Activated T-cell treated with anti-CD3 and anti-CD28 coated beads, Interleukin-2, amount 50 U/mL, for 72 hours (primary cell): Measurements from ENCODE around the gene CYP4A22. TPM values are rescaled to one million over a fixed set of nuclear protein-coding genes. Genes with fewer than 3 reads are reported as not detected.

Experiments
- ATAC-seq, 2 donors: fragments of 150-1000 bp; cut with Tn5 transposase; replicated peaks in 1 of 2; 2 replicates each; pipeline ENCODE4 v1.10.0; 2021; ENCODE audit warnings: moderate library complexity in 2 of 2, mild to moderate bottlenecking in 1 of 2
- DNase-seq, 2 donors: peaks; one replicate each; pipeline ENCODE4 v3.0.0; 2021 to 2022; ENCODE audit warnings: mixed read lengths in 1 of 2
- H3K27ac Mint-ChIP-seq: one replicate; pipeline ENCODE4 v1.8.0; 2022; ENCODE audit warnings: mild to moderate bottlenecking, moderate library complexity, mixed read lengths
- H3K27me3 Mint-ChIP-seq: one replicate; pipeline ENCODE4 v1.8.0; 2022; ENCODE audit warnings: low read depth, mixed read lengths
- H3K36me3 Mint-ChIP-seq, 2 donors: one replicate each; pipeline ENCODE4 v1.8.0; 2022; ENCODE audit warnings: mixed read lengths in 2 of 2, mild to moderate bottlenecking in 1 of 2; ENCODE audit not compliant: insufficient read depth in 2 of 2
- H3K4me1 Mint-ChIP-seq: one replicate; pipeline ENCODE4 v1.8.0; 2022; ENCODE audit warnings: low read depth, mixed read lengths
- H3K4me3 Mint-ChIP-seq, 2 donors: one replicate each; pipeline ENCODE4 v1.8.0; 2022; ENCODE audit warnings: mild to moderate bottlenecking in 2 of 2, mixed read lengths in 2 of 2, moderate library complexity in 2 of 2
- H3K9me3 Mint-ChIP-seq, 2 donors: one replicate each; pipeline ENCODE4 v1.8.0; 2022; ENCODE audit warnings: mixed read lengths in 2 of 2
- total RNA-seq, 2 donors: library from RNA; stranded (reverse); gene quantifications; one replicate each; pipeline ENCODE4 v1.2.3, GENCODE V29; 2022

CYP4A22 gene
- total RNA-seq, 2 donors from 2014 or later, result not detected

DNA sequence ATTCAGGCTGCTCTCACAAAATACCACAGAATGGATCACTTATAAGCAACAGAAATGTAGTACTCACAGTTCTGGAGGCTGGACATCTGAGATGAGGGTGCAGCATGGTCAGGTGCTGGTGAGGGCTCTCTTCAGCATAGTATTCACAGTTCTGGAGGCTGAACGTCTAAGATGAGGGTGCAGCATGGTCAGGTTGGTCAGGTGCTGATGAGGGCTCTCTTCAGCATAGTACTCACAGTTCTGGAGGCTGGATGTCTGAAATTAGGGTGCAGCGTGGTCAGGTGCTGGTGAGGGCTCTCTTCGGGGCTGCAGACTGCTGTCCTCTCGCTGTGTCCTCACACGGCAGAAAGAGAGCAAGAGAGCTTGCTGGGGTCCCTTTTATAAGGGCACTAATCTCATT lies 35.5 kb downstream of the CYP4A22 start:
- Mint-ChIP-seq H3K9me3 (no peaks in the 10 kb centered on the region), H3K4me3 (no peak overlapping the region), H3K27ac (no peak overlapping the region), H3K27me3 (peaks cover 35% of the 10 kb centered on the region), H3K36me3 (no peaks in the 10 kb centered on the region), H3K4me1 (peaks cover 5% of the 10 kb centered on the region)
- DNase-seq (no peak), ATAC-seq (no peak)

DNA sequence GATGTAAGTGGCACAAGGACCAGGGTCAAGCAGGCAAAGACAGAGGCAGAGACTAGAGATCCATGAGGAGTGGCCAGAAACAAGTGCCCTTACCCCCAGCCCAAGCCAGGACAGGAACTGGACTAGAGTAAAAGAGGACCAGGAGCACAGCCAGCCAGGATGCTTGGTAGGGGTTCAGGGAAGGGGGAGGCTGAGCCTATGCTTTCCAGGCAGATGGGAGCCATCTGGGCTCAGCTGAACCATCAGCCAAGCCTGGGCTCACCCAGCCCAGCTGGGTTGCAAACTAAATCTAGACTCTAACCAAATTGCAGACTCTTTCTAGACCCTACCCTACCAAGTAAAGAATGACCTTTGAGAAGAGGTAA lies 37.4 kb downstream of the CYP4A22 start:
- Mint-ChIP-seq H3K4me3 (no peak overlapping the region), H3K36me3 (no peaks in the 10 kb centered on the region), H3K27me3 (peaks cover 41% of the 10 kb centered on the region), H3K4me1 (peaks cover 17% of the 10 kb centered on the region), H3K27ac (no peak overlapping the region), H3K9me3 (no peaks in the 10 kb centered on the region)
- DNase-seq, result no peak
- no peak for ATAC-seq

DNA sequence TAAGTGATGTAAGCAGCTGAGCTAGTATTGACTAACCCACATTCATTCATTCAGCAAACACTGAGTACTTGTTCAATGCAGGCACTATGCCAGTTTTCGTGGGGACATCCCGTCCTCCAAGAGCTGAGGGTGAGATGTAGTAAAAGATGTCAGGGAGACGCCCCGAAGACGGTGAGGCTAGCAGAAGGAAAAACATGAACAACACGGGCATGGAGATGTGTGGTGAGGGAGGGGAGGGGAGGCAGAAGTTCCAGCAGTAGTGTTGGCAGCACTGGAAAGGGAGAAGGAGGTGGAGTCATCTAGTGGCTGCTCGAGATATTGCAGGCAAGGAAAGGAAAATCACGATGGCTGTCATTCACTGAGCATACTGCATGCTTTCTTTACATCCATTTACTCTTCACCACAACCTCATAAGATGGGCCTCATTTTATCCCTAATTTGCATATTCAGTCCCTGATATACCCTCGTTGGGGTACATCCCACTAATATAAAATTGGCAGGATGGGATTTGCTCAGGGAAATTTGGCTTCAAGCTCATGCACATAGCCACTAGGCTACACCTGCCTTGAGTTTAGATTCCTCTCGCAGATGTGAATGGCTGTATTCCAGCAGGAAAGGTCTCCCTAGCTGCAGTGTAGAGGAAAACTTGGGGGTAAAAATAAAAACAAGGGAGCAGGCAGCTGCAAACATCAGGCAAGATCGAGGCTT lies 38.1 kb downstream of the CYP4A22 start:
- ATAC-seq, result peak in 1 of 2 donors; percentile 53
- Mint-ChIP-seq H3K27me3 (peaks cover 48% of the 10 kb centered on the region), H3K27ac (no peak overlapping the region), H3K4me1 (peaks cover 19% of the 10 kb centered on the region), H3K36me3 (no peaks in the 10 kb centered on the region), H3K4me3 (no peak overlapping the region), H3K9me3 (no peaks in the 10 kb centered on the region)
- peak; percentile 47 to 48 for DNase-seq

DNA sequence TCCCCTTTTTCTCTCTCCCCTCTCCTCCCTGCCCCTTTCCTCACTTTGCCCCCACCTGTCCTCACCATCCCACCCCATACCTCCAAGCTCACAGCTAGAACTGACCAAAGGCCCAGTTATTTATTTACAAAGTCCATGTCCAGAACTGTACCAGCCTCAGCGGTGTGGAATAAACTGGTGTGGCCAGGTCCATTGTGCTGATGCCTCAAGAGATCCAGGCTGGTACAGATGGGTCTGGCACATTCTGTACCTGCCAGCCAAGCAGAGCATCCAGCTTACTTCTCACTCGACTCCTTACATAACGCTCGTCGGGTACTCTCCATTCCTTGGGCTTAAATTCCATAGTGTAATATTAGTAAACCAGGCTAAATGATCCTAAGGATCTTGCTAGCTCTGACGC lies 40.8 kb downstream of the CYP4A22 start:
- H3K4me3 Mint-ChIP-seq, result no peak overlapping the region
- ATAC-seq (no peak), DNase-seq (no peak)
- peaks cover 63% of the 10 kb centered on the region for H3K27me3 Mint-ChIP-seq
- no peaks in the 10 kb centered on the region for H3K36me3 Mint-ChIP-seq
- H3K4me1 Mint-ChIP-seq, result peaks cover 19% of the 10 kb centered on the region
- H3K9me3 Mint-ChIP-seq, result no peaks in the 10 kb centered on the region
- no peak overlapping the region for H3K27ac Mint-ChIP-seq

DNA sequence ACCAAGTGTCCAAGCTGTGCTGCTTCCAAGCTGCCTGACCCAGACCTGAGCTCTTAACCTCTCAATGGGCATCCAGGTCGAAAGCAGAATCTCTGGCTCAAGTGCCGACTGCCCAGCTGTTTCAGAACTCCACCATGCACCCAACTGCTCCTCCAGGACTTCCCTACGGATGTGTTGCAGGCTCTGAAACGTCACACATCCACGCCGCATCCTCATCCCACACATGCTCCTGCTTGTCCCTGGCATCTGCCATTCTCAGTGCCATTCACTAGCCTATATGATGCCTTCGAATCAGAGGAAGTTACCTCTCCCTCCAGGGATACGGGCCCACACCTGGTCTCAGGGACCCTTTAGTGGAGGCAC lies 41.4 kb downstream of the CYP4A22 start:
- DNase-seq (no peak), ATAC-seq (no peak)
- no peaks in the 10 kb centered on the region for H3K36me3 Mint-ChIP-seq
- H3K4me1 Mint-ChIP-seq, result peaks cover 19% of the 10 kb centered on the region
- peak overlapping the region; percentile 84 for H3K27ac Mint-ChIP-seq
- no peaks in the 10 kb centered on the region for H3K9me3 Mint-ChIP-seq
- peaks cover 59% of the 10 kb centered on the region for H3K27me3 Mint-ChIP-seq
- peak overlapping the region; percentile 82 to 84 for H3K4me3 Mint-ChIP-seq

DNA sequence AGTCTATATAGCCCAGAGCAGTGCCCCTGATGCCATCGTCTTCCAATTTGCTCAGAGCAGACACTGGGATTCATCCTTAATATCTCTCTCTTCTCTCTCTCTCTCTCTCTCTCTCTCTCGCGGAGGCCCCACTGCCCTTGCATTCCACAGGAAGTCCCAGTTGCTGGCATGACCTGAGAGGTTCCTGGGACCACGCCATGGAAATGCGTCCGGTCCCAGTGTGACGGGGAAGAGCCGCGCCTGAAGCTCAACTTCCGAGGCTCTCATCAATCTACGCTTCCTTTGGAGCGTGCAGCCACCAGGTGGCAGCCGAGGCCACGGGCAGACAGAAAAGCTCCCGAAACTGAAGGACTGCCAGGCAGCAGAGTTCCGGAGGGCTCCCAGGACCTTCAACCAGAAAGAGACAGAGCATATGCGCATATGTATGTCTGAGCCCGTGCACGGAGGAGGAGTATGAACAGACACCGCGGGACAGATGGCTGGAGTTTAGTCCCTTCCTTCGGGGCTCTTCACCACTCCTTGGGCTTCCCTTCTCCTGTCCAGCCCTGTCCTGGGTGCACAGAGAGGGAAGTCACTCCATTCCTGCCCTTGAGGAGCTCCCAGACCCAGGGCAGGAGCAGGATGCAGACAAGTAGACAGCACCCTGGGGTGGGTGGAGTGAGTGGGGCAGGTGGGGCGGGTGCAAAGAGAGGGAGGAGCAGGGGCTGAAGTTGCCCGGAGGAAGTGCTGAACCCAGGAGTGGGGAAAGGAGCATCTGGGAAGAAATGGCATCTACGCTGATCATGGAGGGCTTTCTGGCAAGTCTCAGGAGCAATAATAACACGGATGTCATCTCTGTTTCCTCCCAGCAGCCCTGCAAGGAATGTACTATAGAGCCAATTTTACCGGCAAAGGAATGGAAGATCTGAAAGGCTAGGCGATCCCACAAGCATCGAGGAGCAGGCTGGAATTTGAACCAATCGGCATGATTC lies 42.1 kb downstream of the CYP4A22 start:
- Mint-ChIP-seq H3K4me1 (peaks cover 19% of the 10 kb centered on the region), H3K4me3 (peak overlapping the region; percentile 82 to 84), H3K27me3 (peaks cover 52% of the 10 kb centered on the region), H3K27ac (peak overlapping the region; percentile 84), H3K36me3 (no peaks in the 10 kb centered on the region), H3K9me3 (no peaks in the 10 kb centered on the region)
- DNase-seq (peak; percentile 82 to 84), ATAC-seq (peak; percentile 84 to 90)

DNA sequence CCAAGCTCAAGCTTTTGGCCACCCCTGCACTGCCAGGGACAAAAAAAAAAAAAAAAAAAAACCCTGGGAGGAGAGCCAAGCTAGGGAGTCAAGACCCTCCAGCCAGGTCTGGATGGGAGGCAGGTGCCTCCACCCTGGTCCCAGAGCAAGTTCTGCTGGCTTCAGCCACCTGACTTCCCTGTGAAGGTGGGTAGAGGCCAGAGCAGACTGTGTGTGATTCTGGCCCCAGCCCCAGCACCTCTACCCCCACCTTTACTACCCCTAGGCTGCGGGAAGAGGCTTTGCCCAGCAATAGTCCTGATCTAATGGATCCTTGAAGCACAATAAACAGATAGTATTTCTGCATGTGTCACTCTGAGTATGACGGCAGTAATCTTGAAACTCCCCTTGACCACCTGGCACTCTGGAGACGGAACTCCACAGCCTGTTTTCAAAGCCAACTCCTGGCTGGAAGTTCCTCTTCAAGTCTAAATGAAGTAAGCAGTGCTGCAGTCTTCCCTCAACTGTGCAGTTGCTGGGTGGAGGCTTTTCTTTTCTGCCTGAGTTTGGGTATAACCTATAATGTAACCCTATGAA lies 42.8 kb downstream of the CYP4A22 start:
- Mint-ChIP-seq H3K27ac (no peak overlapping the region), H3K4me3 (peak overlapping the region; percentile 11 to 82), H3K27me3 (peaks cover 47% of the 10 kb centered on the region), H3K9me3 (no peaks in the 10 kb centered on the region), H3K4me1 (peaks cover 18% of the 10 kb centered on the region), H3K36me3 (no peaks in the 10 kb centered on the region)
- DNase-seq (no peak), ATAC-seq (no peak)

DNA sequence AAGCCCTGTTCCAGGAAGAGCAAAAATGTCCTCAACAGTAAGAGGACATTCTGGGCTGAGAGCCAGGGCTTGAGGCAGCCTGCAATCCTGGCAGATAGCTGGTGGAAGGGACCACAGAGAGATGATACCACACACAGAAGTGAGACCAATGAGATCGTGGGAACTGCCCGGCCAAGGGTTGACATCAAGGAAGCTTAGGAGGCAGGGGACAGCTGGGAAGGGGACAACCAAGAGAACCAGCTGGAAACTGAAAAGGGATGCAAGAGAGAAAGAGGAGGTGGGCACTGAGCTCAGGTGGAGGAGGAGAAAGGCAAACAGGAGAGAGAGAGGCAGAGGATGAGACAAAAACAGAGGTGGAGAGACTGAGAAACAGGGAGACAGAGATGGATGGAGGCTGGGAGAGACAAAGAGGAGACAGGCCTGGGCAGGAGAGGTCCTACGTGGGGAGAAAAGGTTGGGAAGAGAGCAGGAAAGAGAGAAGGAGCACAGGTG lies 43.4 kb downstream of the CYP4A22 start:
- H3K27ac Mint-ChIP-seq, result no peak overlapping the region
- ATAC-seq, result no peak
- no peak overlapping the region for H3K4me3 Mint-ChIP-seq

DNA sequence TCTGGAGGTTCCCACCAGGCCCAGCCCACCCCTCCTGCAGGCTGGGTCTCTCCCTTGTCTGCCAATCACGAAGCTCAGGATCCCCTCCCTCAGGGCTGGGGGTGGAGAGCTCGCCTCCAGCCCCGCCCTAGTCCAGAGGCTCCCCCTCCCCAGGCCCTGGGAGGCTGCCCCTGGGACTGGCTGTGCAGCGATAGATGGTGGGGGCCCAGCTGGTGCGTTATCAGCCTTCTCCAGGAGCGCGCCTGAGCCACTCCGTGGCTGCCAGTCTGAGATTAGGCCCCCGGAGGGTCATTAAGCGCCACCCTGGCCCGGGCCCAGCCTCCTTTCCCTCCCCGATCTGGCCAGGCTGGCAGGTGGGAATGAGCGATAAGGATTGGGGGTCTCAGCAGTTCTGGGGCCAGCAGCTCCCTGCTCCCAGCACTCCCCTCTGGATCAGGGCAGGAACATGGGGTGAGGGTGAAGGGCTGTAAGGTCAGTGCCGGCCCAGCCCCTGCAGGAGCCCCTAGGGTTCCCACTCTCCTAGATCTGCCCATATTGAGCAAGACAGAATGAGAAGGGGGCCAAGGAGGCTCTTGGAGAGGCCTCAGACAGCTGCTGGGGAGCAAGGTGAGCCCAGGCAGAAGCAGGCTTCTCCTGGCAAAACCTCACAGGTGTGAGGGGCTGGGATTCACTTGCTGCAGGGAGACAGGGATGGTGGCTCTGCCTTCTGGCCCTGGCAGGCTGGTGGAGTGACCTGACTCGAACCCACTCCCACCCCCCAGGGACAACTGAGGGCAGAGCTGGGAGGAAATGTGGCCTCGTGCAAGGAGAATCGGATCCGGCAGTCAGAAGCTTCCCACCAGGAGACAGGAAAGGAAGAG lies 44.1 kb downstream of the CYP4A22 start:
- Mint-ChIP-seq H3K4me3 (no peak overlapping the region), H3K4me1 (peaks cover 13% of the 10 kb centered on the region), H3K27me3 (peaks cover 38% of the 10 kb centered on the region), H3K36me3 (no peaks in the 10 kb centered on the region), H3K27ac (no peak overlapping the region), H3K9me3 (no peaks in the 10 kb centered on the region)
- DNase-seq (no peak), ATAC-seq (no peak)

More for the DNA sequence above, 43.4 kb downstream of the CYP4A22 start:
- Mint-ChIP-seq H3K9me3 (no peaks in the 10 kb centered on the region), H3K27me3 (peaks cover 44% of the 10 kb centered on the region), H3K36me3 (no peaks in the 10 kb centered on the region), H3K4me1 (peaks cover 13% of the 10 kb centered on the region)
- DNase-seq, result no peak

DNA sequence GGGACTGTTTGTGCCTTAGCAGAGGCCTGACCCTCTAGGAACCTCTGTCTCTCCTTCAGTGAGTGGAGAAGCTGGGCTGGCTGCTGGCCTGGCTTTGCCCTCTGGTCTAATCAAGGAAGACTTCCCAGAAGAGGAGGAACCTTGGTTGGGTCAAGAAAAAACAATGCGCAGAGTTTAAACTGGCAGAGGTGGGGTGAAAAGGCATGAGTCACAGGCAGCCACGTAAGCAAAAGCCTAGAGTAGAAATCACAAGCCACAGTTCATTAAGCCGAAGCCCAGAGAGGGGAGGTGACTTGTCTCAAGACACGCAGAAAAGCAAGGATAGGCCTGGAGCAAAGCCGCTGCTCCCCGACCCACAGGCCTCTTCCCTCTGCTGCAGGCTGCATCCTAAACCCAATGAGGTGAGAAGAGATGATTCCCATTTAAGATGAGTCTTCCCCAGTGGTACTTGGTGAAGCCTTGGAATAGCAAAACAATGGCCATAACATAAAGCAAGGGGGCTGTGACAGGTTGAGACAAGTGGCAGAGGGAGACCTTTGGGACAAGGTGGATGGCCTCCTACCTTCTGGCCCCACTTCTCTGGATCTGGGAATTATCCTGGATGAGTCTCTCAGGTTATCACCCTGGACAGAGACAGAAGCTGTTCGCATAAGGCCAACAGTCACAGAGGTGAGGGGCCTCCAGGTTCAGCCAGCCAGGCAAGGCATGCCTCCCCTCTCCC lies 44.9 kb downstream of the CYP4A22 start:
- Mint-ChIP-seq H3K27me3 (peaks cover 37% of the 10 kb centered on the region), H3K4me1 (peaks cover 13% of the 10 kb centered on the region), H3K27ac (no peak overlapping the region), H3K9me3 (no peaks in the 10 kb centered on the region), H3K36me3 (no peaks in the 10 kb centered on the region), H3K4me3 (no peak overlapping the region)
- ATAC-seq (no peak), DNase-seq (no peak)

DNA sequence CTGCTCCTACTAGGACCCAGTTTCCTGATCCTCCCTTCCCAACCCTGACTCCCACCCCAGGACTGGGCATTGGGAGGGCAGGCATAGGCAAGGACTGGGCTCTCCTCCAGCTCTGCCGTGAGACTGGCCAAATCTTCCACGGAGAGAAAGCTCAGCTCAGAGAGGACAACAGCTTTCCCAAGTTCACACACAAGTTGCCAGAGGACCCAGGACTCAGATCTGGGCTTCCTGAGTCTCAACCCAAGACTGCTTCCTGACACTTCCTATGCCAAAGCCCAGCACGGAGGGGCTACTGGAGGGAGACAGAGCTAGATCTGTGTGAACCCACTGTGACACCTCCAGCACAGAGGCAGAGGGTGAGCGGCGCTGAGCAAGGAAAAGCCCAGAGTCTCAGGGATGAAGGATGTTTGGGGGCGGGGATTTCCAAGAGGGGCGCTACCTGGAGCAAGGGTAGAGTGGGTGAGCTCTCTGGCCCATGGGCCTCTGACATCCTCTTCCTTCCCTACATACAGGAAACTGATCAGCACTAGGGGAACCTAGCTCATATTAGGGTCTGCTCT lies 45.5 kb downstream of the CYP4A22 start:
- H3K27me3 Mint-ChIP-seq, result peaks cover 37% of the 10 kb centered on the region
- ATAC-seq (no peak), DNase-seq (no peak)
- no peaks in the 10 kb centered on the region for H3K36me3 Mint-ChIP-seq
- H3K9me3 Mint-ChIP-seq, result no peaks in the 10 kb centered on the region
- no peak overlapping the region for H3K27ac Mint-ChIP-seq
- peaks cover 13% of the 10 kb centered on the region for H3K4me1 Mint-ChIP-seq
- no peak overlapping the region for H3K4me3 Mint-ChIP-seq
